Endothelial cell of umbilical vein (primary cell): Measurements from ENCODE around the gene CAV1.

Source experiments
- CTCF ChIP-seq, 2 donors: IDR thresholded peaks; 1 replicate in 1 of 2; 2 replicates in 1 of 2; pipeline ENCODE4 v1.5.1; 2011; ENCODE audit warnings: low read length in 2 of 2, mild to moderate bottlenecking in 2 of 2, moderate library complexity in 2 of 2, control low read depth in 1 of 2, inconsistent platforms in 1 of 2, low read depth in 1 of 2; ENCODE audit not compliant: insufficient read depth in 1 of 2; ENCODE audit errors: extremely low read depth in 1 of 2
- EZH2 ChIP-seq: IDR thresholded peaks from 2 replicates; pipeline ENCODE4 v1.6.1; 2012; ENCODE audit warnings: borderline replicate concordance, low read depth, mild to moderate bottlenecking, moderate library complexity, low read length, inconsistent platforms; ENCODE audit not compliant: severe bottlenecking
- FOS ChIP-seq: IDR thresholded peaks from 2 replicates; pipeline ENCODE4 v1.6.1; 2011; ENCODE audit warnings: mild to moderate bottlenecking, low read length, moderate library complexity, borderline replicate concordance; ENCODE audit not compliant: insufficient read depth
- MAX ChIP-seq: IDR thresholded peaks from 2 replicates; pipeline ENCODE4 v1.6.1; 2011; ENCODE audit not compliant: insufficient read depth, insufficient read length
- MYC ChIP-seq: IDR thresholded peaks from one replicate; pipeline ENCODE4 v1.6.1; 2011; ENCODE audit warnings: mild to moderate bottlenecking, low read depth, low read length
- POLR2AphosphoS5 ChIP-seq: IDR thresholded peaks from 2 replicates; pipeline ENCODE4 v1.6.1; 2012; ENCODE audit warnings: low read depth, mild to moderate bottlenecking, control low read depth, low read length, moderate library complexity; ENCODE audit not compliant: insufficient read depth

GRCh38 chr7:116535416-116535815 is 10.6 kb downstream of the CAV1 start:
- TF ChIP-seq CTCF (IDR thresholded peaks at IDR 0.05; ENCODE audit: extremely low read depth in 1 of 2, insufficient read depth in 1 of 2, low read depth in 1 of 2, low read length in 2 of 2) (no peak), EZH2 (no peak), MAX (no peak), FOS (no peak), POLR2AphosphoS5 (no peak), MYC (no peak)
